Cerebellar cortex (tissue), 1 donor: ENCODE data around the gene TOM1L2.
A peak's percentile ranks its signal among the peaks of the same experiment; 100 is the strongest.

ENCODE experiments used
- DNase-seq: peaks from one replicate; pipeline ENCODE4 v3.0.0-alpha.2; 2015; ENCODE audit warnings: low spot score

TOM1L2 gene

GRCh38 chr17:17994271-17995069 lies 22.3 kb upstream of the TOM1L2 start:
- DNase-seq = peak; percentile 47

GRCh38 chr17:17993852-17994251 lies 21.7 kb upstream of the TOM1L2 start:
- no peak for DNase-seq

DNA sequence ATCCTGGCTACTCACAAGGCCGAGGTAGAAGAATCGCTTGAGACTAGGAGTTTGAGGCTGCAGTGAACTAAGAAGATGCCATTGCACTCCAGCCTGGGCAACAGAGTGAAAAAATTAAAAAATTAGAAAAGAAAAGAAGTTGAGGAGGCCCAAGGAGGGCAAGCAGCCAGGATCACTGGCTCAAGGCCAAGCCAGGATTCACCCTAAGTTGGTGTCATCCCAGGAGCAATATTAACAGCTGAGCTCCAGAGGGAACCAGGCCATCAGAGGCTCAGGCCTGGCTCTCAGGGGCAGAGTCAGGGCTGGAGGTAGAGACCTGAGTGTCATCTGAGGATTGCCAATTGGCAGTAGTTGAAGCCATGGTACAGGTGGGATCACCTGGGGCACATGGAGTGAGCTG lies 21.2 kb upstream of the TOM1L2 start:
- DNase-seq = no peak

- DNase-seq = no peak
These were observed 18.1 kb upstream of the TOM1L2 start for GRCh38 chr17:17990282-17990681.

DNA sequence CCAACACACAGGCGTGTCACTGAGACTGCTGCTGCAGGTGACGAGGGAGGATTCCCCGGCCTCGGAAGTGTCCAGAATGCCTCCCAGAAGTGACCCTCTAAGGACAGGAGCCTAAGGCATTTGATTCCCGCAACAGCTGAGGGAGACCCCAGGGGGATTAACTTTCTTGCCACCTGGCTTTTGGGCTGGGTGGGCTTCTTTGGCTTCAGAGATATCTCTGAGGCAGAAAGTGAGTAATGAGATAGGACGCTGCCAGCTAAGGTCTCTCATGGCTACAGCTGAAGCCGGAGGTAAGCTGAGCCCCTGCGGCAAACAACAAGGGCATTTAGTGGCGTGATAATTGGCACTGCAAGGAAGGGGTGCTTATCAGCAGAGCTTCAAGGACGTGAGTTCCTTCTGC lies 17.4 kb upstream of the TOM1L2 start:
- no peak for DNase-seq

- DNase-seq = no peak
These were observed 16.9 kb upstream of the TOM1L2 start for GRCh38 chr17:17989081-17989480.

DNA sequence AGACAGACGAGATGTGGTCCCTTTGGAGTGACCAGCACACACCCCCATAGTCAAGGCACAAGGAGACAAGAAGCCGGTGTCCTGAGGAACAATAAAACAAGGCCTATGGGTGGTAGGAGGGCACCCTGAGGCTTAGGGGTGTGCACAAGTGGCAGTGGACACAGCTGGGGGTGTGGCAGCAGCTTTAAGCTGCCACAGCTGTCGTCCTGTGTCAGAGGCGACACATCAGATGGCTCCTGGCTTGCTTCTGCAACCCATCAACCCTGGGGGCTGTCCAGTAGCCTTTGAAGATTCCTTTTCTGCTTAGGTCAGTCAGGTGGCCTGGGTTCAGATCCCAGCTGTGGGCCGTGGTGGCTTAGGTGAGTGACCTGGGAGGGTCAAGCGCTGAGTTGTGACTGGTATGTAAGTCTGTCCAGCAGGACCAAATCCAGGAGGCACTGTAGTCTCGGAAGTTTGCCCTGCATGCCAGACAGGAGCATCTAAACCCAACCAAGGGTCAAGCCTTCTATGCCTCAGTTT lies 16.3 kb upstream of the TOM1L2 start:
- DNase-seq = no peak

- no peak for DNase-seq
These were observed 15.7 kb upstream of the TOM1L2 start for GRCh38 chr17:17987901-17988300.

- no peak for DNase-seq
These were observed 15.1 kb upstream of the TOM1L2 start for GRCh38 chr17:17987187-17987896.

DNA sequence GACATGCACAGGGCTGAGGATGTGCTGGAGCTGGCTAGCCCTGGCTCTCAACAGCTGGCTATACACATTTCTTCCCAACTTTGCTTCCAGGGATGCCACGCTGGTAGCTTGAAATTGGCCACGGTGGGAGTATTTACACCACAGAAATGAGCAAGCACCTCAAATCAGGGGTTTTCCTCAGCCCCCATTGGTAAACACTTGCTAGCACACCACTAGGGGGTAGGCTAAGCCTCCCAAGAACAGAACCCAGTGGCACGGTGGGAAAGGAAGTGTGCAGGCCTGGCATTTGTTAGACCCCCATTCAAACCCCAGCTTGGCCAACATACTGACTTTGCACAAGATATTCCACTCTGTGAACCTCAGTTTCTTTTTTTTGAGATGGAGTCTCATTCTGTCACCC lies 13.4 kb upstream of the TOM1L2 start:
- DNase-seq = no peak

GRCh38 chr17:17985153-17985552 lies 13.0 kb upstream of the TOM1L2 start:
- DNase-seq = no peak

- no peak for DNase-seq
These were observed 11.6 kb upstream of the TOM1L2 start for GRCh38 chr17:17983776-17984175.

GRCh38 chr17:17983376-17983775 lies 11.2 kb upstream of the TOM1L2 start:
- DNase-seq = no peak

- DNase-seq = no peak
These were observed 10.6 kb upstream of the TOM1L2 start for GRCh38 chr17:17982801-17983200.

GRCh38 chr17:17981330-17981729 lies 9.1 kb upstream of the TOM1L2 start:
- no peak for DNase-seq

- DNase-seq = no peak
These were observed 7.6 kb upstream of the TOM1L2 start for GRCh38 chr17:17979778-17980177.

- no peak for DNase-seq
These were observed 6.6 kb upstream of the TOM1L2 start for GRCh38 chr17:17978481-17979424.

GRCh38 chr17:17976931-17977570 lies 4.9 kb upstream of the TOM1L2 start:
- no peak for DNase-seq

DNA sequence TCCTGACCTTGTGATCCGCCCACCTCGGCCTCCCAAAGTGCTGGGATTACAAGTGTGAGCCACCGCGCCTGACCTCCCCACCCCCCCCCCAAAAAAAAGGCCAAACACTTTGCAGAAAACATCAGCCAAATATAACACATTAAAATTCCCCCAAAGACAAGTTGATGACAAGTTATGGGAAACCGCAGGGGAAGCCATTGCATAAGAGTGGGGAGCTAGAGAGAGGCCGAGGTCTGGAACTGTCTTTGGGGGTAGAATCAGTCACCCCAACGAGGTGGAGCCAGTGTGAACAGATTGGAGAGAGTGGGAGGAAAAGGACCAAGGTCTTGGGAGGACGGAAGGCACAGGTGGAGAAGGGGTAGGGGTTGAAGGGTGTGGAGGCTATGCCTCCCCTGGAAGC lies 3.2 kb upstream of the TOM1L2 start:
- no peak for DNase-seq

DNA sequence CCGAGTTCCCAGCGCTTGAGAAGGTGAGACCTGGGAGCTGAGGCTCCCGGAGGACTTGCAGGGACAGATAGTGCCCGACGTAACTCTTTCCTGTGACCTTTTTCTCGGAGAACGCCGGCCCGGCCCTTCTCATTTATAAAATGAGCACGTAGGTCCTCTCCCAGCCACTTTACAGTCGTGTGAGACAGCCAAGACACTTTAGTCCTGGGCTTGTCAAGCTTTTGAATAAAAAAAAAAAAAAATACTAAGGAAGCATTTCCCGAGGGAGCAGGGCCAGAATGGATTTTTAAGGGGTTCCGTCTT lies 703 bp upstream of the TOM1L2 start:
- no peak for DNase-seq

DNA sequence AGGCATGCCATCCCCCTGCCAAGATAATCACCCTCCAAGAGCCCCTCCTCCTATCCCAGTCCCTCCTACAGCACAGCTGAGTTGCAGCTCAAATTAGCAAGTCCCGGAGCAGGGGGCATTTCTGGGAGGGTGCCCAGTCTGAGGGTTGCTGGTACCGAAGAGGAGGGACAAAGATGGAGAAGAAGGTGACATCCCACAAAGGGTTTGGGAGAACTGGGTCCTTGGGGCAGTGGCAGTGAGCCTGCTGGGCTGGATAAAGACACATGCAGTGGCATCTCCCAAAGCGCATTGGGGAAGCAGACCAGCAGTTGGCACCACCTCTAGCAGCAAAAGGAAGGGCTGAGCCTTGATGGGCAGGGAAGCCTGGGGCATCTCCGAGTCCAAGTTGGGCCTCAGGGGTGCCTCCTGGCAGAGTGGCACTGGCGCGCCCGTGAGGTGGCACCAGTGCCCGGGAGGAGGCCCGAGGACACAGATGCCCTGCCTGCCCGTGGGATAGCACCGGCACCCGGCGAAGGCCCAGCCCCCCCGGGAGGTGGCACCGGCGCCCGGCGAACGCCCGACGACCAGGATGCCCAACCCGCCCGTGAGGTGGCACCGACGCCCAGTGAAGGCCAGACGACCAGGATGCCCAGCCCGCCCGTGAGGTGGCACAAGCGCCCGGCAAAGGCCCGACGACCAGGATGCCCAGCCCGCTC lies 622 bp downstream of the TOM1L2 start:
- DNase-seq = no peak
